Fibroblast of lung (primary cell): ENCODE data around the gene COMMD3. TPM values are rescaled to one million over a fixed set of nuclear protein-coding genes. Genes with fewer than 3 reads are reported as not detected.

Experiments
- DNase-seq, 2 donors: peaks; one replicate each; pipeline versions ENCODE4 v3.0.0 to v3.0.0-alpha.2; 2010; ENCODE audit warnings: low read depth in 2 of 2
- H2AFZ ChIP-seq: 2 replicates; pipeline ENCODE4 v1.5.1; 2012; ENCODE audit warnings: low read length, control low read depth, inconsistent platforms
- H3K27ac ChIP-seq: 2 replicates; pipeline ENCODE4 v1.5.1; 2011; ENCODE audit warnings: low read length, control low read depth; ENCODE audit not compliant: insufficient read depth
- H3K27me3 ChIP-seq: 2 replicates; pipeline ENCODE4 v1.5.1; 2011; ENCODE audit warnings: mild to moderate bottlenecking, low read length; ENCODE audit not compliant: control insufficient read depth, insufficient read depth
- H3K36me3 ChIP-seq: 2 replicates; pipeline ENCODE4 v1.5.1; 2011; ENCODE audit warnings: low read length; ENCODE audit not compliant: control insufficient read depth, insufficient read depth
- H3K4me1 ChIP-seq: 2 replicates; pipeline ENCODE4 v1.5.1; 2011; ENCODE audit warnings: low read length; ENCODE audit not compliant: control insufficient read depth, insufficient read depth; ENCODE audit errors: extremely low read depth
- H3K4me2 ChIP-seq: 2 replicates; pipeline ENCODE4 v1.5.1; 2011; ENCODE audit warnings: low read length, control low read depth; ENCODE audit not compliant: insufficient read depth; ENCODE audit errors: extremely low read depth
- H3K4me3 ChIP-seq, 4 experiments: fragments of 200-600 bp in 1 of 4; sonication (generic) in 1 of 4; replicated peaks in 1 of 4; 2 replicates each; pipeline ENCODE4 v1.5.1; 2011 to 2016; ENCODE audit warnings: low read length in 4 of 4, low read depth in 3 of 4, mild to moderate bottlenecking in 3 of 4, control low read depth in 2 of 4, inconsistent platforms in 1 of 4, mixed read lengths in 1 of 4; ENCODE audit not compliant: insufficient read depth in 1 of 4; ENCODE audit errors: control extremely low read depth in 1 of 4
- H3K79me2 ChIP-seq: 2 replicates; pipeline ENCODE4 v1.5.1; 2012; ENCODE audit warnings: mild to moderate bottlenecking, low read length, inconsistent platforms; ENCODE audit not compliant: control insufficient read depth, insufficient read depth
- H3K9ac ChIP-seq: 2 replicates; pipeline ENCODE4 v1.5.1; 2011; ENCODE audit warnings: mild to moderate bottlenecking, low read length, control low read depth; ENCODE audit not compliant: insufficient read depth
- H3K9me3 ChIP-seq: 2 replicates; pipeline ENCODE4 v1.5.1; 2012; ENCODE audit warnings: low read depth, low read length; ENCODE audit not compliant: control insufficient read depth, insufficient read depth
- H4K20me1 ChIP-seq: 2 replicates; pipeline ENCODE4 v1.5.1; 2011; ENCODE audit warnings: low read length; ENCODE audit not compliant: control insufficient read depth, insufficient read depth; ENCODE audit errors: extremely low read depth
- EZH2 ChIP-seq: IDR thresholded peaks from 2 replicates; pipeline ENCODE4 v1.5.1; 2012; ENCODE audit warnings: low read length, control low read depth, mild to moderate bottlenecking; ENCODE audit errors: missing control alignments
- polyA plus RNA-seq, 2 donors: library from polyadenylated mRNA; depleted of rRNA in 1 of 2; stranded (reverse) in 1 of 2; unstranded in 1 of 2; fragments of >200 nt; gene quantifications; 2 replicates each; pipeline ENCODE4 v1.2.1, GENCODE V29; 2011 to 2012; ENCODE audit warnings: missing spikeins in 1 of 2
- total RNA-seq: library from RNA; depleted of rRNA; stranded (reverse); fragments of >200 nt; gene quantifications from 2 replicates; pipeline ENCODE4 v1.2.1, GENCODE V29; 2014
- TF ChIP-seq, protein P1 (sequence below), 2 donors: IDR thresholded peaks in 1 of 2; conservative IDR thresholded peaks in 1 of 2; 1 replicate in 1 of 2; 2 replicates in 1 of 2; pipeline ENCODE4 v1.5.1; 2011 to 2012; ENCODE audit warnings: low read length in 2 of 2, control low read depth in 1 of 2, inconsistent platforms in 1 of 2, low read depth in 1 of 2, mild to moderate bottlenecking in 1 of 2

Gene COMMD3
- total and polyA plus RNA-seq, 2 donors (not counting 1 experiment from before 2014, with no cell fraction given) = 39.0 to 42.3 TPM

DNA sequence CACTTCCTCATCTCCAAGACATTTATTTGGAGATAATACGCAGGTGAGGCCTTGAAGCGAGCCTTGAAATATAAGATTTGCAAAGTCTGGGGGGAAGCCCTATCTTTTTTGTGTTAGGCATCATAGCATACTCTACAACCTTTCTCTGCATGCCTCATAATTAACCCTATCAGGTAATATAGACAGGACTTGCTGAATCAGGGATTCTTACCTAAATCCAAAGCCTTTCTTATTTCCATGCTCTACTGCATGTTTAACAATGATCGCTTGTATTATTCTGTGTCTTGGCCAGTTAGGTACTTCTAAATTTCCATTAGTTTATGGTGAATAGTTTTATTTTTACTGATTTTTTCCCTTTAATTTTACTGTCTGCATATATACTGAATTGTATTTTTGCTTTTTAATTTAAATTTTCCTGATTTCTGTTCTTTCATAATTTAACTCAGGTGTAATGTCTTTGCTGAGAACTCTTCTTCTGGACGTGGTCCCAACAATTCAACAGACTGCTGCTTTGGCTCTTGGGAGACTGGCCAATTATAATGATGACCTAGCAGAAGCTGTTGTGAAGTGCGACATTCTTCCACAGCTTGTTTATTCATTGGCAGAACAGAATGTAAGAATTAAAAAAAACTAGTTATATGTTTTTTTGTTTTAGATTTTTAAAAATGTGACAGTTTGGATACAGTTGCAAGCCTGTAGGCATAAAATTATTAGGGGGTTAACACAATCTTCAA, 48.4 kb downstream of the COMMD3 start:
- no peak overlapping the region for H3K27ac ChIP-seq
- H3K79me2 ChIP-seq = no peaks in the 10 kb centered on the region
- no peaks in the 10 kb centered on the region for H3K4me1 ChIP-seq
- H3K36me3 ChIP-seq = no peaks in the 10 kb centered on the region
- H3K9ac ChIP-seq = no peak overlapping the region
- TF ChIP-seq EZH2 = no peak
- TF ChIP-seq, protein P1, sequence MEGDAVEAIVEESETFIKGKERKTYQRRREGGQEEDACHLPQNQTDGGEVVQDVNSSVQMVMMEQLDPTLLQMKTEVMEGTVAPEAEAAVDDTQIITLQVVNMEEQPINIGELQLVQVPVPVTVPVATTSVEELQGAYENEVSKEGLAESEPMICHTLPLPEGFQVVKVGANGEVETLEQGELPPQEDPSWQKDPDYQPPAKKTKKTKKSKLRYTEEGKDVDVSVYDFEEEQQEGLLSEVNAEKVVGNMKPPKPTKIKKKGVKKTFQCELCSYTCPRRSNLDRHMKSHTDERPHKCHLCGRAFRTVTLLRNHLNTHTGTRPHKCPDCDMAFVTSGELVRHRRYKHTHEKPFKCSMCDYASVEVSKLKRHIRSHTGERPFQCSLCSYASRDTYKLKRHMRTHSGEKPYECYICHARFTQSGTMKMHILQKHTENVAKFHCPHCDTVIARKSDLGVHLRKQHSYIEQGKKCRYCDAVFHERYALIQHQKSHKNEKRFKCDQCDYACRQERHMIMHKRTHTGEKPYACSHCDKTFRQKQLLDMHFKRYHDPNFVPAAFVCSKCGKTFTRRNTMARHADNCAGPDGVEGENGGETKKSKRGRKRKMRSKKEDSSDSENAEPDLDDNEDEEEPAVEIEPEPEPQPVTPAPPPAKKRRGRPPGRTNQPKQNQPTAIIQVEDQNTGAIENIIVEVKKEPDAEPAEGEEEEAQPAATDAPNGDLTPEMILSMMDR (conservative IDR thresholded peaks at IDR 0.05 in 1 of 2, IDR thresholded peaks at IDR 0.05 in 1 of 2; ENCODE audit: low read depth in 1 of 2, low read length in 2 of 2) = no peak
- H3K4me3 ChIP-seq = no peak overlapping the region
- no peaks in the 10 kb centered on the region for H3K9me3 ChIP-seq
- no peak overlapping the region for H2AFZ ChIP-seq
- H3K4me2 ChIP-seq = no peak overlapping the region
- no peak for DNase-seq
- H4K20me1 ChIP-seq = no peaks in the 10 kb centered on the region
- H3K27me3 ChIP-seq = no peaks in the 10 kb centered on the region

DNA sequence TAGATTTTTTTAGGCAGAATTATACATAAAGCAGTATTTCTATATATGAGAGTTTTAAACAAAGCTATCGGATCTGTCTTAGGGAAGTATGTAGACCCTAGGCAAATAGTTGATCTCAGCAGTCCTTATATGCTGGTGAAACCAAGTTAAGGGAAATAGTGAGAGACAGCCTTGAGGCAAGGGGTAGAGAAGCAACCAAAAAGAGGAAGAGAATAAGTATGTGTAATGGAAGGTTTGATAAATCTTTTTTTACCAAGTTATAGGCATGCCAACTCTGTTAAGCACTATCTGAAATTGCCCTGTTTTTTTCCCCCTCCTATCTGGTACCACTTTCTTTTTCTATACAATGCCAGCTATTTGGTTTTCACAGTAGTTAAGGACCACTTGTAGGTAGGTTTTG, 49.0 kb downstream of the COMMD3 start:
- Histone ChIP-seq H3K27me3 (no peaks in the 10 kb centered on the region), H4K20me1 (no peaks in the 10 kb centered on the region), H2AFZ (no peak overlapping the region), H3K9me3 (no peaks in the 10 kb centered on the region), H3K79me2 (no peaks in the 10 kb centered on the region), H3K4me3 (no peak overlapping the region), H3K4me2 (no peak overlapping the region), H3K36me3 (no peaks in the 10 kb centered on the region), H3K27ac (no peak overlapping the region), H3K4me1 (no peaks in the 10 kb centered on the region), H3K9ac (no peak overlapping the region)
- DNase-seq = no peak
- TF ChIP-seq, protein P1 (conservative IDR thresholded peaks at IDR 0.05 in 1 of 2, IDR thresholded peaks at IDR 0.05 in 1 of 2; ENCODE audit: low read depth in 1 of 2, low read length in 2 of 2) = no peak
- no peak for TF ChIP-seq EZH2

DNA sequence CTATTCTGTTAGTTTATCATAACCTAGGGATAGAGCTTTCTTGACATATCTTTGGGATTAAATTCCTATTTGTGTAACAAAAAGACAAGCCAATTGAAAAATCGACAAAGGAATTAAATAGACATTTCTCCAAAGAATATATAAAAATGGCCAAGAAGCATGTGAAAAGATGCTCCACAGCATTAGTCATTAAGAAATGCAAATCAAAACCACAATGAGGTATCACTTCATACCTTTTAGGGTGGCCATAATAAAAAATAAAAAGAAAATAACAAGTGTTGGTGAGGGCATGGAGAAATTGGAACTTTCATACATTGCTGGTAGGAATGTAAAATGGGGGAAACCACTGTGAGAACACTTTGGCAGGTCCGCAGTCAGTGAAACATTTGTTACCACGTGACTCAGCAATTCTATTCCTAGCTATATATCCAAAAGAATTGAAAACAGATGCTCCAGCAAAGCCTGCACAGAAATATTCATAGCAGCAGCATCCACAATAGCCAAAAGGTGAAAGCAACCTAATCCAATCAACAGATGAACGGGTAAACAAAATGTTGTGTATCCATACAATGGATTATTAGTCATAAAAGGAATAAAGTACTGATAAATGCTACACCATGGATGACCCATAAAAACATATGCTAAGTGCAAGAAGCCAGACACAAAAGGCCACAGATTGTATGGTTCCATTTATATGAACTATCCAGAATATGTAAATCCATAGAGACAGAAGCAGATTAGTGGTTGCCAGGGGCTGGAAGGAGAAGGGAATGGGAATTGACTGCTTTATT, 49.7 kb downstream of the COMMD3 start:
- Histone ChIP-seq H2AFZ (no peak overlapping the region), H3K9ac (no peak overlapping the region), H3K36me3 (no peaks in the 10 kb centered on the region), H3K4me1 (no peaks in the 10 kb centered on the region), H3K4me3 (no peak overlapping the region), H3K9me3 (no peaks in the 10 kb centered on the region), H3K4me2 (no peak overlapping the region), H3K27ac (no peak overlapping the region), H3K79me2 (no peaks in the 10 kb centered on the region), H3K27me3 (no peaks in the 10 kb centered on the region), H4K20me1 (no peaks in the 10 kb centered on the region)
- peak in 1 of 2 donors; percentile 12 for DNase-seq
- TF ChIP-seq, protein P1 (conservative IDR thresholded peaks at IDR 0.05 in 1 of 2, IDR thresholded peaks at IDR 0.05 in 1 of 2; ENCODE audit: low read depth in 1 of 2, low read length in 2 of 2) = no peak
- no peak for TF ChIP-seq EZH2
